Measurements from ENCODE around the gene LSM10. TPM values are rescaled to one million over a fixed set of nuclear protein-coding genes. Genes with fewer than 3 reads are reported as not detected.

LSM10 gene
- total and polyA plus RNA-seq, 2 experiments from 2014 or later = 27.5 to 98.9 TPM

DNA sequence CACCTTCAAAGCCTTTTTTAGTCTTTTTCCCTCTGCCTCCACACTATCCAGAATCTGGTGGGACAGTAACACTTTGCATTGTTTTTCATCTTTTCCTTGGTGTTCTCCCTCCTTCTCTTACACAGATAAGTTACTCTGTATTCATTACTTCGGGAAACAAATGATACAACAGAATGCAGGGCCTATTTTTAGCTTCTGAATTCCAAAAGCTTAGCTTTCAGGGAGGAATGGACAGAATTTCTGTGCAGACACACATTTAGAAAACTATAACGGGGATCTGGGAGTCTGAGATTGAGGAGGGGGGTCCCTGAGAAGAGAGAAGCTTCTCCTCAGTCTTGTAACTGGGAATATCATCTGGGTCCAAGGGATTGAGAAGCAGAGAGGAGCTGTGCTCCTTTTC is 8.4 kb downstream of the LSM10 start:
- Mint-ChIP-seq H3K9me3 (no peaks in the 10 kb centered on the region), H3K36me3 (ENCODE audit: low read depth) (peaks cover 39% of the 10 kb centered on the region), H3K27me3 (ENCODE audit: insufficient read depth, low read depth, poor library complexity) (peaks cover 21% of the 10 kb centered on the region), H3K4me1 (peaks cover 26% of the 10 kb centered on the region), H3K4me3 (no peak overlapping the region; the same call in 2 of the 3 replicates), H3K27ac (peak overlapping the region; percentile 12)
- Histone ChIP-seq H3K4me2 (no peak overlapping the region), H3K4me3 (no peak overlapping the region), H3F3A (replicated peaks; ENCODE audit: low read depth) (peaks cover 21% of the 10 kb centered on the region), H2AFZ (no peak overlapping the region), H3K27me3 (ENCODE audit: insufficient read depth) (no peaks in the 10 kb centered on the region), H3K79me2 (replicated peaks; ENCODE audit: insufficient read depth) (peaks cover 14% of the 10 kb centered on the region), H4K20me1 (replicated peaks; ENCODE audit: insufficient read depth) (peaks cover 6% of the 10 kb centered on the region), H3K4me1 (ENCODE audit: insufficient read depth) (peaks cover 14% of the 10 kb centered on the region), H3K36me3 (ENCODE audit: insufficient read depth) (no peaks in the 10 kb centered on the region; the same call in 1 of the 2 replicates), H3K9me2 (ENCODE audit: insufficient read depth) (no peaks in the 10 kb centered on the region), H3K27ac (ENCODE audit: low read depth) (0 out of 2 replicates have a peak overlapping the region, but pooled peaks have one; percentile 78)
- no peak for DNase-seq (ENCODE audit: low spot score)
- ATAC-seq = no peak
- TF ChIP-seq, protein P1, sequence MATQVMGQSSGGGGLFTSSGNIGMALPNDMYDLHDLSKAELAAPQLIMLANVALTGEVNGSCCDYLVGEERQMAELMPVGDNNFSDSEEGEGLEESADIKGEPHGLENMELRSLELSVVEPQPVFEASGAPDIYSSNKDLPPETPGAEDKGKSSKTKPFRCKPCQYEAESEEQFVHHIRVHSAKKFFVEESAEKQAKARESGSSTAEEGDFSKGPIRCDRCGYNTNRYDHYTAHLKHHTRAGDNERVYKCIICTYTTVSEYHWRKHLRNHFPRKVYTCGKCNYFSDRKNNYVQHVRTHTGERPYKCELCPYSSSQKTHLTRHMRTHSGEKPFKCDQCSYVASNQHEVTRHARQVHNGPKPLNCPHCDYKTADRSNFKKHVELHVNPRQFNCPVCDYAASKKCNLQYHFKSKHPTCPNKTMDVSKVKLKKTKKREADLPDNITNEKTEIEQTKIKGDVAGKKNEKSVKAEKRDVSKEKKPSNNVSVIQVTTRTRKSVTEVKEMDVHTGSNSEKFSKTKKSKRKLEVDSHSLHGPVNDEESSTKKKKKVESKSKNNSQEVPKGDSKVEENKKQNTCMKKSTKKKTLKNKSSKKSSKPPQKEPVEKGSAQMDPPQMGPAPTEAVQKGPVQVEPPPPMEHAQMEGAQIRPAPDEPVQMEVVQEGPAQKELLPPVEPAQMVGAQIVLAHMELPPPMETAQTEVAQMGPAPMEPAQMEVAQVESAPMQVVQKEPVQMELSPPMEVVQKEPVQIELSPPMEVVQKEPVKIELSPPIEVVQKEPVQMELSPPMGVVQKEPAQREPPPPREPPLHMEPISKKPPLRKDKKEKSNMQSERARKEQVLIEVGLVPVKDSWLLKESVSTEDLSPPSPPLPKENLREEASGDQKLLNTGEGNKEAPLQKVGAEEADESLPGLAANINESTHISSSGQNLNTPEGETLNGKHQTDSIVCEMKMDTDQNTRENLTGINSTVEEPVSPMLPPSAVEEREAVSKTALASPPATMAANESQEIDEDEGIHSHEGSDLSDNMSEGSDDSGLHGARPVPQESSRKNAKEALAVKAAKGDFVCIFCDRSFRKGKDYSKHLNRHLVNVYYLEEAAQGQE (IDR thresholded peaks at IDR 0.05; ENCODE audit: unreplicated experiment) = no peak
- TF ChIP-seq NANOG (IDR thresholded peaks at IDR 0.05; ENCODE audit: borderline replicate concordance) (no peak), STAT1 (IDR thresholded peaks at IDR 0.05; ENCODE audit: unreplicated experiment) (no peak), ZNF114 (CRISPR knock-in tag; IDR thresholded peaks at IDR 0.05) (no peak), JUNB (IDR thresholded peaks at IDR 0.05; ENCODE audit: unreplicated experiment) (no peak)
- TF ChIP-seq, protein P2, sequence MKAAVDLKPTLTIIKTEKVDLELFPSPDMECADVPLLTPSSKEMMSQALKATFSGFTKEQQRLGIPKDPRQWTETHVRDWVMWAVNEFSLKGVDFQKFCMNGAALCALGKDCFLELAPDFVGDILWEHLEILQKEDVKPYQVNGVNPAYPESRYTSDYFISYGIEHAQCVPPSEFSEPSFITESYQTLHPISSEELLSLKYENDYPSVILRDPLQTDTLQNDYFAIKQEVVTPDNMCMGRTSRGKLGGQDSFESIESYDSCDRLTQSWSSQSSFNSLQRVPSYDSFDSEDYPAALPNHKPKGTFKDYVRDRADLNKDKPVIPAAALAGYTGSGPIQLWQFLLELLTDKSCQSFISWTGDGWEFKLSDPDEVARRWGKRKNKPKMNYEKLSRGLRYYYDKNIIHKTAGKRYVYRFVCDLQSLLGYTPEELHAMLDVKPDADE (IDR thresholded peaks at IDR 0.05) = no peak

DNA sequence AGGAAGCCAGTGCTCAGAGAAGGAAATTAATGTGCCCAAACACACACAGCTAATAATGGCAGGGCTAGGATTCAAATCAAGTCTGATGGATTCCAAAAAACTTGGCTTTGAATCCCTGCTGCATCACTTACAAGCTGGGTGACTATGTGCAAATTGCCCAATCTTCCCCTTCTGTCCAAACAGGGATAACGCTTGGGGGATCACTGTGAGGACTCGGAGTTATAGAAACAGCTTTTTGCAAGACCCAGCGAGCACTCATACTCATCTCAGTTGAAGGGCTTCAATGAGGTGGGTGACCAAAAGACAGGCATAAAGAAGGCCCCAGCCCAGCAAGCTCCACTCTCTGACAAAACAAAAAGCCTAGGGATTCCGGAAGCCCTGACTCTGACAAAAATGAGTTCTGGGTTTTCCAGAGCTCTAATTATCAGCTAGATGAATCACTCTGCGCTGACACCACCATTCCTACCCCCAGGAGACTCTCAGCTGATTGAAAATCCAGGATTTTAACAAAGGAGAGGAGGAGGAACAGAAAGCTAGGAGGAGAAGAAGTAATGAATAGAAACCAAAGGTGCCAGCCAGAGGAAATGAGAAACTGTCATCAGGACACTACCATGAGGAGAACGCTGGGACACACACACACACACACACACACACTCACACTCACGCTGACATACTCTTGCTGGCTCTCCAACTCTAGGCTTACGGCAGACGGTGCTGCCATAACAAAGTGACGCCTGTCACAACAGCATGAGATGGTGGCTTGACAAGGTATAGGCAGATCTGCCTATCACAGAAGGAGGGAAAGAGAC is 10.4 kb downstream of the LSM10 start:
- Histone ChIP-seq H3K27ac (ENCODE audit: low read depth) (peak overlapping the region; percentile 98), H3K79me2 (replicated peaks; ENCODE audit: insufficient read depth) (peaks cover 30% of the 10 kb centered on the region), H3K9me2 (ENCODE audit: insufficient read depth) (no peaks in the 10 kb centered on the region), H3K4me1 (ENCODE audit: insufficient read depth) (peaks cover 16% of the 10 kb centered on the region), H3K36me3 (ENCODE audit: insufficient read depth) (no peaks in the 10 kb centered on the region), H3K4me3 (peak overlapping the region; percentile 58), H2AFZ (no peak overlapping the region), H3K4me2 (peak overlapping the region; percentile 82), H3K27me3 (ENCODE audit: insufficient read depth) (no peaks in the 10 kb centered on the region), H3F3A (replicated peaks; ENCODE audit: low read depth) (peaks cover 21% of the 10 kb centered on the region), H4K20me1 (replicated peaks; ENCODE audit: insufficient read depth) (peaks cover 18% of the 10 kb centered on the region)
- peaks cover 37% of the 10 kb centered on the region for H3K4me1 Mint-ChIP-seq
- peak overlapping the region; percentile 100 for H3K27ac Mint-ChIP-seq
- no peaks in the 10 kb centered on the region for H3K9me3 Mint-ChIP-seq
- H3K36me3 Mint-ChIP-seq (ENCODE audit: low read depth) = peaks cover 23% of the 10 kb centered on the region
- ATAC-seq (no peak), DNase-seq (ENCODE audit: low spot score) (no peak)
- peaks cover 22% of the 10 kb centered on the region for H3K27me3 Mint-ChIP-seq (ENCODE audit: insufficient read depth, low read depth, poor library complexity)
- peak overlapping the region; percentile 95 for H3K4me3 Mint-ChIP-seq
- TF ChIP-seq POLR2AphosphoS5 (IDR thresholded peaks at IDR 0.05; ENCODE audit: low read depth) = no peak
- TF ChIP-seq ZNF114 (CRISPR knock-in tag; IDR thresholded peaks at IDR 0.05) = no peak
- TF ChIP-seq, protein P1 (IDR thresholded peaks at IDR 0.05; ENCODE audit: unreplicated experiment) = no peak
- TF ChIP-seq ZNF331 (CRISPR knock-in tag; IDR thresholded peaks at IDR 0.05; ENCODE audit: low read depth) = no peak
- TF ChIP-seq CREB1 (CRISPR knock-in tag; IDR thresholded peaks at IDR 0.05; ENCODE audit: low read depth) = no peak
- no peak for TF ChIP-seq STAT1 (IDR thresholded peaks at IDR 0.05; ENCODE audit: unreplicated experiment)
- no peak for TF ChIP-seq NANOG (IDR thresholded peaks at IDR 0.05; ENCODE audit: borderline replicate concordance)

Data from GM23338 (cell line).